Measurements from ENCODE around the gene P4HB.

P4HB gene

GRCh38 chr17:81895400-81895799, 35.1 kb upstream of the P4HB start:
- no peak for FAIRE-seq

GRCh38 chr17:81891303-81891552, 30.9 kb upstream of the P4HB start:
- no peak for FAIRE-seq

GRCh38 chr17:81890447-81891302, 30.3 kb upstream of the P4HB start:
- FAIRE-seq, result no peak

- FAIRE-seq, result no peak
Measured at GRCh38 chr17:81889602-81890001, 29.3 kb upstream of the P4HB start.

GRCh38 chr17:81888988-81889595, 28.8 kb upstream of the P4HB start:
- no peak for FAIRE-seq

GRCh38 chr17:81888105-81888987, 28.0 kb upstream of the P4HB start:
- no peak for FAIRE-seq

GRCh38 chr17:81885869-81886548, 25.7 kb upstream of the P4HB start:
- FAIRE-seq, result no peak

- FAIRE-seq, result no peak
Measured at GRCh38 chr17:81885454-81885853, 25.1 kb upstream of the P4HB start.

- no peak for FAIRE-seq
Measured at GRCh38 chr17:81884968-81885367, 24.6 kb upstream of the P4HB start.

- no peak for FAIRE-seq
Measured at GRCh38 chr17:81884520-81884919, 24.2 kb upstream of the P4HB start.

GRCh38 chr17:81879121-81879520, 18.8 kb upstream of the P4HB start:
- FAIRE-seq, result no peak

GRCh38 chr17:81878294-81878693, 18.0 kb upstream of the P4HB start:
- FAIRE-seq, result no peak

- no peak for FAIRE-seq
Measured at GRCh38 chr17:81877569-81877968, 17.2 kb upstream of the P4HB start.

- no peak for FAIRE-seq
Measured at GRCh38 chr17:81871387-81872230, 11.3 kb upstream of the P4HB start.

GRCh38 chr17:81870981-81871386, 10.6 kb upstream of the P4HB start, which contains the start of gene ARHGDIA:
Gene ARHGDIA (minus strand): TSS chr17:81871337. CDS start chr17:81869930, 1,407 bp downstream.
- FAIRE-seq, result no peak

GRCh38 chr17:81870131-81870980, 10.0 kb upstream of the P4HB start:
- no peak for FAIRE-seq

- no peak for FAIRE-seq
Measured at GRCh38 chr17:81869221-81870130, 9.1 kb upstream of the P4HB start.

GRCh38 chr17:81868674-81869220, 8.4 kb upstream of the P4HB start:
- FAIRE-seq, result no peak

- FAIRE-seq, result no peak
Measured at GRCh38 chr17:81867991-81868673, 7.8 kb upstream of the P4HB start.

Data from endometrium (tissue), 2 donors.